Caco-2 (cell line): ENCODE results near the gene FOCAD. TPM values are rescaled to one million over a fixed set of nuclear protein-coding genes. Genes with fewer than 3 reads are reported as not detected.

ENCODE experiments used
- BruUV-seq: library from RNA; stranded (reverse); fragments of 400-500 nt; replicated peaks from 2 replicates; lab custom pipeline; 2021; lab: Mats Ljungman, UMichigan
- CTCF ChIA-PET: fragments of 300-600 bp; sonication (Branson Sonifier 250); formaldehyde crosslinking; loops from one replicate; lab custom pipeline; 2022; ENCODE audit warnings: antibody characterized with exemption; lab: Charles Lee
- POLR2A ChIA-PET: fragments of 300-600 bp; sonication (Branson Sonifier 250); formaldehyde crosslinking; loops from one replicate; lab custom pipeline; 2022; ENCODE audit warnings: antibody characterized with exemption; lab: Charles Lee
- DNase-seq, 2 experiments: peaks; one replicate each; pipeline versions ENCODE4 v3.0.0 to v3.0.0-alpha.2; 2020 to 2022
- H3K27me3 ChIP-seq: replicated peaks from 2 replicates; pipeline ENCODE4 v1.6.0; 2011; ENCODE audit warnings: low read length; ENCODE audit not compliant: control insufficient read depth, insufficient read depth
- H3K36me3 ChIP-seq: 2 replicates; pipeline ENCODE4 v1.5.1; 2011; ENCODE audit warnings: low read length; ENCODE audit not compliant: control insufficient read depth, insufficient read depth
- H3K4me1 ChIP-seq: fragments of 250-450 bp; sonication (Bioruptor Pico); 2 replicates; pipeline ENCODE4 v1.5.1; 2020; ENCODE audit warnings: mild to moderate bottlenecking
- H3K4me3 ChIP-seq: 2 replicates; pipeline ENCODE4 v1.5.1; 2011; ENCODE audit warnings: low read depth, mild to moderate bottlenecking, control low read depth, low read length
- H3K9me3 ChIP-seq: fragments of 250-450 bp; sonication (Bioruptor Pico); 2 replicates; pipeline ENCODE4 v1.5.1; 2020; ENCODE audit warnings: mild to moderate bottlenecking, moderate library complexity
- H3K27ac Mint-ChIP-seq: one replicate; pipeline ENCODE4 v1.8.0; 2022; ENCODE audit warnings: mixed read lengths; ENCODE audit not compliant: unreplicated experiment
- H3K27me3 Mint-ChIP-seq: one replicate; pipeline ENCODE4 v1.8.0; 2022; ENCODE audit warnings: mixed read lengths; ENCODE audit not compliant: insufficient read depth, unreplicated experiment
- H3K36me3 Mint-ChIP-seq: one replicate; pipeline ENCODE4 v1.8.0; 2022; ENCODE audit warnings: mild to moderate bottlenecking, mixed read lengths; ENCODE audit not compliant: insufficient read depth, unreplicated experiment
- H3K4me1 Mint-ChIP-seq: one replicate; pipeline ENCODE4 v1.8.0; 2022; ENCODE audit warnings: low read depth, mixed read lengths; ENCODE audit not compliant: unreplicated experiment
- H3K4me3 Mint-ChIP-seq: one replicate; pipeline ENCODE4 v1.8.0; 2022; ENCODE audit warnings: mild to moderate bottlenecking, moderate library complexity, mixed read lengths; ENCODE audit not compliant: unreplicated experiment
- H3K9me3 Mint-ChIP-seq: one replicate; pipeline ENCODE4 v1.8.0; 2022; ENCODE audit warnings: mixed read lengths; ENCODE audit not compliant: unreplicated experiment
- CTCF ChIP-seq, 2 experiments: fragments of 200-600 bp in 1 of 2; IDR thresholded peaks; 1 replicate in 1 of 2; 2 replicates in 1 of 2; pipeline versions ENCODE4 v1.5.1 to v1.8.0; 2011 to 2022; ENCODE audit warnings: antibody characterized with exemption in 1 of 2, control low read depth in 1 of 2, inconsistent platforms in 1 of 2, low read depth in 1 of 2, low read length in 1 of 2, mild to moderate bottlenecking in 1 of 2, moderate library complexity in 1 of 2; ENCODE audit not compliant: insufficient read depth in 1 of 2, severe bottlenecking in 1 of 2, unreplicated experiment in 1 of 2
- intact Hi-C: fragments of 100-400 bp; cut with micrococcal nuclease; formaldehyde crosslinking; loops from one replicate; pipeline ENCODE4 v1.10.0; 2022; ENCODE audit not compliant: unreplicated experiment
- total RNA-seq: library from RNA; stranded (reverse); gene quantifications from 2 replicates; pipeline ENCODE4 v1.2.3, GENCODE V29; 2022

FOCAD gene
- total RNA-seq, 1 experiment from 2014 or later: 20.4 TPM

GRCh38 chr9:20791682-20792081 is 107.6 kb downstream of the FOCAD start:
- Mint-ChIP-seq H3K4me3 (no peak overlapping the region), H3K36me3 (no peaks in the 10 kb centered on the region), H3K27me3 (no peaks in the 10 kb centered on the region), H3K4me1 (no peaks in the 10 kb centered on the region), H3K27ac (no peak overlapping the region), H3K9me3 (no peaks in the 10 kb centered on the region)
- Histone ChIP-seq H3K4me1 (peaks cover 14% of the 10 kb centered on the region), H3K36me3 (no peaks in the 10 kb centered on the region), H3K9me3 (no peaks in the 10 kb centered on the region), H3K4me3 (no peak overlapping the region), H3K27me3 (no peaks in the 10 kb centered on the region)
- POLR2A ChIA-PET: no interaction called here
- BruUV-seq: no TSS peak
- intact Hi-C loops: no loop called here
- TF ChIP-seq CTCF (IDR thresholded peaks at IDR 0.05; ENCODE audit: insufficient read depth in 1 of 2, low read depth in 1 of 2, low read length in 1 of 2, severe bottlenecking in 1 of 2, unreplicated experiment in 1 of 2): no peak
- DNase-seq: no peak
- CTCF ChIA-PET: no interaction called here

- no peak for TF ChIP-seq CTCF (IDR thresholded peaks at IDR 0.05; ENCODE audit: insufficient read depth in 1 of 2, low read depth in 1 of 2, low read length in 1 of 2, severe bottlenecking in 1 of 2, unreplicated experiment in 1 of 2)
- POLR2A ChIA-PET: interaction anchor here (0.5 kb wide), 1 partner anchor 161 kb away, joined by 4 read pairs; no protein-coding TSS in a partner anchor
- H3K4me1 Mint-ChIP-seq: no peaks in the 10 kb centered on the region
Measured at GRCh38 chr9:20804489-20805250, 120.6 kb downstream of the FOCAD start.

DNA sequence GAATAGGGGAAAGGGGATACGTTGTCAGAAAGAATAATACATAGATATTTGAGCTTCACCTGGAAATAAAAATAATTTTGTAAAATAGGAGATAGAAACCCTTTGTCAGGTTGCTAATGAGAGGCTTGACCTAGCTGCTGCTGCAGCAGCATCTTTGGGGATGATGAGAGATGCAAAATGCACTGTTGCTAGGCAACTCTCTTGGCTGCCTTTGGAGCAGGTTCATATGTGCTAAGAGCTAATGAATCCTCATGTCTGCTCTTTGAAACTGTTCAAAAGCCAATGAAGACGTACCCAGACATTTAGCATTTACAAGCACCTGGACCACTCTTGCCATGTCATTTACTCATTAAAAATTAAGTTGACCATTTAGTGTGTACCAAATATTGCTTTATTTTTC is 121.7 kb downstream of the FOCAD start:
- CTCF ChIA-PET: no interaction called here
- Mint-ChIP-seq H3K27ac (no peak overlapping the region), H3K36me3 (no peaks in the 10 kb centered on the region), H3K9me3 (no peaks in the 10 kb centered on the region), H3K27me3 (no peaks in the 10 kb centered on the region), H3K4me1 (no peaks in the 10 kb centered on the region), H3K4me3 (no peak overlapping the region)
- no peak for TF ChIP-seq CTCF (IDR thresholded peaks at IDR 0.05; ENCODE audit: insufficient read depth in 1 of 2, low read depth in 1 of 2, low read length in 1 of 2, severe bottlenecking in 1 of 2, unreplicated experiment in 1 of 2)
- no peaks in the 10 kb centered on the region for H3K9me3 ChIP-seq
- no peak overlapping the region for H3K4me3 ChIP-seq
- BruUV-seq: no TSS peak
- intact Hi-C loops: no loop called here
- DNase-seq: no peak
- POLR2A ChIA-PET: no interaction called here
- H3K36me3 ChIP-seq: no peaks in the 10 kb centered on the region
- no peaks in the 10 kb centered on the region for H3K27me3 ChIP-seq
- no peaks in the 10 kb centered on the region for H3K4me1 ChIP-seq

More at GRCh38 chr9:20804489-20805250, 120.6 kb downstream of the FOCAD start:
- intact Hi-C loops: no loop called here
- Mint-ChIP-seq H3K27ac (no peak overlapping the region), H3K9me3 (no peaks in the 10 kb centered on the region), H3K27me3 (no peaks in the 10 kb centered on the region), H3K4me3 (no peak overlapping the region), H3K36me3 (no peaks in the 10 kb centered on the region)
- DNase-seq: no peak
- Histone ChIP-seq H3K4me1 (no peaks in the 10 kb centered on the region), H3K4me3 (no peak overlapping the region), H3K27me3 (no peaks in the 10 kb centered on the region), H3K36me3 (no peaks in the 10 kb centered on the region), H3K9me3 (no peaks in the 10 kb centered on the region)
- no TSS peak for BruUV-seq
- CTCF ChIA-PET: no interaction called here
